PC-3 (cell line): ENCODE data around the gene PFKFB3.

ENCODE experiments used
- CTCF ChIP-seq: fragments of 300-600 bp; sonication (generic); conservative IDR thresholded peaks from 2 replicates; pipeline ENCODE4 v1.5.1; 2017; ENCODE audit warnings: antibody characterized with exemption, low read depth, mild to moderate bottlenecking, low read length
- EZH2 ChIP-seq: fragments of 300-600 bp; sonication (generic); IDR thresholded peaks from one replicate; pipeline ENCODE4 v1.6.1; 2017; ENCODE audit warnings: antibody characterized with exemption, mild to moderate bottlenecking, low read length; ENCODE audit not compliant: unreplicated experiment
- EZH2phosphoT487 ChIP-seq: fragments of 300-600 bp; sonication (generic); IDR thresholded peaks from 2 replicates; pipeline ENCODE4 v1.6.1; 2018; ENCODE audit warnings: mild to moderate bottlenecking, antibody characterized with exemption, low read length, borderline replicate concordance

GRCh38 chr10:6204063-6204340 is 1.3 kb downstream of the PFKFB3 start:
- TF ChIP-seq CTCF (no peak), EZH2phosphoT487 (no peak), EZH2 (no peak)
